K562 (cell line): Measurements from ENCODE around the gene EHD2. TPM values are rescaled to one million over a fixed set of nuclear protein-coding genes. Genes with fewer than 3 reads are reported as not detected.

ENCODE experiments used
- ATF2 ChIP-seq: sonication (generic); formaldehyde crosslinking; IDR thresholded peaks from 2 replicates; pipeline ENCODE4 v1.8.1; 2022; ENCODE audit warnings: missing genetic modification reagents
- BCLAF1 ChIP-seq, 2 experiments: fragments of 450-650 bp in 1 of 2; IDR thresholded peaks; 2 replicates each; pipeline ENCODE4 v1.6.1; 2011 to 2017; ENCODE audit warnings: low read depth in 2 of 2, antibody characterized with exemption in 1 of 2, borderline replicate concordance in 1 of 2, low read length in 1 of 2, mild to moderate bottlenecking in 1 of 2, mixed read lengths in 1 of 2; ENCODE audit not compliant: control insufficient read depth in 1 of 2
- CHD7 ChIP-seq: fragments of 200-600 bp; sonication (generic); IDR thresholded peaks from one replicate; pipeline ENCODE4 v1.6.1; 2012; ENCODE audit warnings: mild to moderate bottlenecking, low read depth, low read length, inconsistent platforms
- MEF2A ChIP-seq: IDR thresholded peaks from 2 replicates; pipeline ENCODE4 v1.6.1; 2011; ENCODE audit warnings: low read depth, mild to moderate bottlenecking, low read length, moderate library complexity; ENCODE audit not compliant: control insufficient read depth
- NR1H2 ChIP-seq: sonication (generic); formaldehyde crosslinking; IDR thresholded peaks from 2 replicates; pipeline ENCODE4 v1.4.0; 2020; ENCODE audit warnings: mild to moderate bottlenecking, missing genetic modification reagents
- YY1 ChIP-seq, 3 experiments: IDR thresholded peaks; 2 replicates each; pipeline ENCODE4 v1.6.1; 2011; ENCODE audit warnings: low read length in 2 of 3, mild to moderate bottlenecking in 2 of 3, moderate library complexity in 2 of 3, borderline replicate concordance in 1 of 3, control low read depth in 1 of 3, low read depth in 1 of 3; ENCODE audit not compliant: insufficient read depth in 3 of 3, insufficient replicate concordance in 2 of 3, control insufficient read depth in 1 of 3, insufficient read length in 1 of 3; ENCODE audit errors: extremely low read depth in 1 of 3
- ZNF197 ChIP-seq: fragments of 200-800 bp; sonication (Bioruptor generic); IDR thresholded peaks from 2 replicates; pipeline ENCODE4 v1.6.1; 2016; ENCODE audit warnings: low read depth, missing genetic modification characterization, missing compliant biosample characterization
- ZNF586 ChIP-seq: fragments of 450-650 bp; formaldehyde crosslinking; conservative IDR thresholded peaks from 2 replicates; pipeline ENCODE4 v1.4.0; 2020; ENCODE audit warnings: mild to moderate bottlenecking, moderate library complexity
- ZNF785 ChIP-seq: fragments of 250-450 bp; sonication (Bioruptor Pico); IDR thresholded peaks from 2 replicates; pipeline ENCODE4 v1.4.0; 2020; ENCODE audit warnings: mild to moderate bottlenecking
- polyA plus RNA-seq, 8 experiments: library from polyadenylated mRNA; depleted of rRNA in 4 of 8; stranded (reverse) in 5 of 8; unstranded in 3 of 8; fragments of >200 nt; fragmentation: Nextera tagmentation in 2 of 8; fragmentation: Illumina TruSeq in 1 of 8; extraction: Ambion mirVana in 2 of 8; extraction: Trizol in 1 of 8; gene quantifications; 2 replicates each; pipeline versions ENCODE4 v1.2.1 to v1.2.3, GENCODE V29; 2011 to 2014; ENCODE audit warnings: inconsistent platforms in 1 of 8, missing spikeins in 1 of 8
- total RNA-seq, 7 experiments: library from RNA; depleted of rRNA in 6 of 7; stranded (reverse); fragments of >200 nt in 6 of 7; fragmentation: Illumina TruSeq in 2 of 7; extraction: Trizol in 2 of 7; gene quantifications; 2 replicates each; pipeline versions ENCODE4 v1.2.1 to v1.2.3, GENCODE V29; 2011 to 2021; ENCODE audit warnings: low replicate concordance in 1 of 7

EHD2 gene
- total and polyA plus RNA-seq, 9 of the 15 experiments (the other 6 are each of a cell fraction or from before 2014, with no cell fraction given), result 1.7 to 32.2 (median 3.0) TPM

GRCh38 chr19:47729799-47730520 is 16.7 kb downstream of the EHD2 start (continued):
- TF ChIP-seq CHD7 (no peak), MEF2A (no peak), ZNF586 (CRISPR knock-in tag) (no peak), ZNF785 (CRISPR knock-in tag) (no peak), YY1 (IDR thresholded peaks at IDR 0.05; ENCODE audit: borderline replicate concordance in 1 of 3, control insufficient read depth in 1 of 3, extremely low read depth in 1 of 3, insufficient read depth in 3 of 3, insufficient read length in 1 of 3, insufficient replicate concordance in 2 of 3, low read depth in 1 of 3, low read length in 2 of 3) (peak in 1 of 3 experiments; percentile 6), ZNF197 (no peak), ATF2 (CRISPR knock-in tag) (no peak), NR1H2 (CRISPR knock-in tag) (no peak), BCLAF1 (IDR thresholded peaks at IDR 0.05; ENCODE audit: borderline replicate concordance in 1 of 2, control insufficient read depth in 1 of 2, low read depth in 2 of 2, low read length in 1 of 2) (no peak)
